Left colon (tissue), 2 donors: ENCODE data around the gene AGTRAP. TPM values are rescaled to one million over a fixed set of nuclear protein-coding genes. Genes with fewer than 3 reads are reported as not detected.
A peak's percentile ranks its signal among the peaks of the same experiment; 100 is the strongest.

Experiments
- ATAC-seq: fragments of 200-7000 bp; cut with Tn5 transposase; one replicate; pipeline ENCODE4 v1.9.1; 2020; ENCODE audit warnings: mild to moderate bottlenecking, moderate library complexity
- DNase-seq, 2 donors: peaks; one replicate each; pipeline ENCODE4 v3.0.0-alpha.2; 2020
- intact Hi-C, 2 donors: fragments of 100-400 bp; cut with DNase I in 1 of 2; cut with micrococcal nuclease in 1 of 2; formaldehyde crosslinking; loops; one replicate each; pipeline versions ENCODE4 v1.11.2 to v1.14.0; 2022; cut with DNase I, micrococcal nuclease
- total RNA-seq, 2 donors: library from RNA; stranded (reverse); fragmentation: NEBNext Ultra II Directional; extraction: Animal tissue kit (Norgen Biotek cat#: 25700); gene quantifications; one replicate each; pipeline ENCODE4 v1.2.1, GENCODE V29; 2021
- donor health status: DM: no; HTN: no; CAD: no.
- donor health status: DM: yes; HTN: yes; CAD: no.

Gene AGTRAP
- total RNA-seq, 2 donors from 2014 or later: 12.3 to 16.7 TPM

DNA sequence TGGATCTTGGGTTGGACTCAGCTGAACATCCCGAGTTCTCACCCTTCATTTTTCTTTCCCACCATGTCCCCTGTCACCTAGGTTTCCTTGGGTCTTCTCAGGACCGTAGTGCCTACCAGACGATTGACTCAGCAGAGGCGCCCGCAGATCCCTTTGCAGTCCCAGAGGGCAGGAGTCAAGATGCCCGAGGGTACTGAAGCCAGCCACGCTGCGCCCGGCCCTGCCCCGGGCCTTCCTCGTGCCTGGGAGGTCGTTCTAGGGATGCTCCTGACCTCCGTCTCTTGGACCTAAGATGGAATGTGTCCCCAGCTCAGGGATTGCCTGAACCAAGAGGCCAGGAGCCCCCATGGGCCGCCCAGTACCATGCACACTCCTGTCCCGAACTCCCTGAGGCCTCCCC, 14.1 kb downstream of the AGTRAP start:
- no peak for DNase-seq
- no peak for ATAC-seq
- intact Hi-C loops: no loop called here

DNA sequence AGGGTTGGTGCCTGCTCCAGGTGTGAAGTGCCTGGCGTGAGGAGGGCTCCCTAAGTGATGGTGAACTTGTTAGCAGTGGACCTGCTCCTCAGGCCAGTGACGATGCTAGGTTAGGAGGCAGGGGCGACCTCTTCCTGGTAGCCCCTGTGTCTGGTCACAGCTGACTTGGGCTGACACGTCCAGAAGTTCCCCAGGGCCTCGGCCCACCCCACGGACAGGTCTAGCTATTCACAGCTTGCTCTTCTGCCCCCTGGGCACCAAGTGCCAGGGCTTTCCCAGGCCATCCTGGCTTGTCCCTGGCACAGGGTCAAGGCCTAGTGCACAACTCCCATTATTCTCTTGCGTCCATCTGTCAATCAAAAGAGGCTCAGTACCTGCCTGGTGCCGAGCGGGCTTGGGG, 15.2 kb downstream of the AGTRAP start:
- ATAC-seq (no peak), DNase-seq (no peak)
- intact Hi-C loops: no loop called here

DNA sequence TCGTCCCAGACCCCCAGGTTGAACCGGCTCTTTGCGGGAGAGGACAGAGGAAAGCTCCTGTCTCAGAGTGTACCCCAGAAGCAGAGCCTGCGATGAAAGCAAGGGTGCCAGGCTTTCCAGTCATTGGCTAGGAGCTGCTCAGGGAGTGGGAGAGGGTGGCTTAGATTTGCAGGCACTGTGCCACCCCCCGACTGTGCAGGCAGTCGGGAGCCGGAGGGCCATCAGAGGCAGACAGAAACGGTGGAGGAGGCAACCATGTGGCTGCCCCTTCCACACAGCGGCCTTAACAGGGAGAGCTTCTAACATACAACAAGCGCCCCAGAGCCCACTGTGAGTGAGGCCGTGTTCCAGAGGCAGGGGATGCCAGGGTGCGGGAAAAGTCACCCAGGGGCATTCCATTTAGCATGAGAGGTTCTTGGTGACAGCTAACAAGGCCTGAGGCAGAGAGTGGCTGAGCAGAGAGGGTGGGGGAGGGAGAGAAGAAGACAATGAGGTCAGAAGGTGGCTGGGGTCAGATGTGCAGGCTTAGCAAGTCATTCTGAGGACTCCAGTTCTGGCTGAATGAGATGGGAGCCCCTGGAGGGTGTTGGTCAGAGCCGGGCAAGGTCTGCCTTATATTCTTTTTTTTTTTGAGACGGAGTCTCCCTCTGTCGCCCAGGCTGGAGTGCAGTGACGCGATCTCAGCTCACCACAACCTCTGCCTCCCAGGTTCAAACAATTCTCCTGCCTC, 16.6 kb downstream of the AGTRAP start:
- DNase-seq (no peak), ATAC-seq (no peak)
- intact Hi-C loops: no loop called here

GRCh38 chr1:11753555-11754208, 17.7 kb downstream of the AGTRAP start:
- ATAC-seq (no peak), DNase-seq (no peak)
- intact Hi-C loops: no loop called here

- intact Hi-C loops: no loop called here
- DNase-seq (no peak), ATAC-seq (no peak)
Observed at GRCh38 chr1:11757047-11757446, 21.1 kb downstream of the AGTRAP start.

DNA sequence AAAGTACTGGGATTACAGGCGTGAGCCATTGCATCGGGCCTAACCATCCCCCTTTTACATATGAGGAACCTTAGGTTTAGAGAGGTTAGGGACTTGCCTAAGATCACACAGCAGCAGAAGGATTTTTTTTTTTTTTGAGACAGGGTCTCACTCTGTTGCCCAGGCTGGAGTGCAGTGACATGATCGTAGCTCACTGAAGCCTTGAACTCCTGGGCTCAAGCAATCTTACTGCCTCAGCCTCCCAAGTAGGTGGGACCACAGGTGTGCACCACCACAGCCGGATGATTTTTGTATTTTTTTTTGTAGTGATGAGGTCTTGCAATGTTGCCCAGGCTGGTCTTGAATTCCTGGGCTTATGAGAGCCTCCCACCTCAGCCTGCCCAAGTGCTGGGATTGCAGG, 23.9 kb downstream of the AGTRAP start:
- no peak for DNase-seq
- intact Hi-C loops: no loop called here
- no peak for ATAC-seq

- no peak for ATAC-seq
- no peak for DNase-seq
- intact Hi-C loops: no loop called here
Observed at GRCh38 chr1:11761285-11761684, 25.3 kb downstream of the AGTRAP start.

DNA sequence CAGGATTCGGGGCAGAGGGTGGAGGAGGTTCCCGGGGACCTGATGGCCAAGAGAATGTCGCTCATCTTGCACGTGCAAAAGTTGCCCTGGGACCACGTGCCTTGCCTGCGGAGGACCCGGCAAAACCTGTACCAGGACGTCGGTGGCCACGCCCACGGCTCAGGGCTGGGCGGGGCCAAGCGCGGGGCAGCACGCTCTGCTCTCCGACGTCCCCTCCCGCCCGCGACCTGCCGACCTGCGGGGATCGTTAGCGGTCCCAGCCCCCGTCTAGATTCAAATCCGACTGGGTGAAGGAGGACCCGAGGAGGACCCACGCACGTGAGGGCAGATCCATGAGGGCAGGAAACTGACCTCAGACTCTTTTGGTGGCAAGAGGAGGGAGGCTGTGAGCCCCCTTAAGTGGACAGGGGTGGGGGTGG, 26.1 kb downstream of the AGTRAP start, which contains the start of gene C1orf167:
Gene C1orf167 (plus strand): TSS at position 206 of the 419 bp plus-strand sequence. CDS start 2,208 bp downstream, outside the sequence.
- DNase-seq (peak in 1 of 2 donors; percentile 26), ATAC-seq (peak; percentile 53)
- intact Hi-C loops: no loop called here

- no peak for ATAC-seq
- DNase-seq: no peak
- intact Hi-C loops: no loop called here
Observed at GRCh38 chr1:11764115-11764514, 28.2 kb downstream of the AGTRAP start.

GRCh38 chr1:11764519-11764918, 28.6 kb downstream of the AGTRAP start:
- DNase-seq (no peak), ATAC-seq (no peak)
- intact Hi-C loops: no loop called here

GRCh38 chr1:11765661-11766428, 29.9 kb downstream of the AGTRAP start:
- ATAC-seq (no peak), DNase-seq (no peak)
- intact Hi-C loops: no loop called here

GRCh38 chr1:11766429-11766776, 30.5 kb downstream of the AGTRAP start:
- intact Hi-C loops: no loop called here
- ATAC-seq (no peak), DNase-seq (no peak)

- ATAC-seq (no peak), DNase-seq (no peak)
- intact Hi-C loops: no loop called here
Observed at GRCh38 chr1:11767922-11768704, 32.2 kb downstream of the AGTRAP start.

GRCh38 chr1:11768821-11769220, 32.9 kb downstream of the AGTRAP start:
- intact Hi-C loops: no loop called here
- DNase-seq (no peak), ATAC-seq (peak; percentile 40)

DNA sequence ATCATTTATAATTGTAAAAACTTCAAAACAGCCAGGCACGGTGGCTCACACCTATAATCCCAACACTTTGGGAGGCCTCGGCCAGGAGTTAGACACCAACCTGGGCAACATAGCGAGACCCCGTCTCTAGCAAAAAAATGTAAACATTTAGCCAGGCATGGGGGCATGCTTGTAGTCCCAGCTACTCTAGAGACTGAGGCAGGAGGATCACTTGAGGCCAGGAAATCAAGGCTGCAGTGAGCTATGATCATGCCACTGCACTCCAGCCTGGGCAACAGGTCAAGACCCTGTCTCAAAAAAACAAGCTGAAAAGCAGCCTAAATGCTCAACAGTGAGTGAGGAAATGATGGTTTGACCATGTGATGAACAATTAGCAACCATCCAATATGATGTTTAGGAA, 33.3 kb downstream of the AGTRAP start:
- ATAC-seq: no peak
- DNase-seq: no peak
- intact Hi-C loops: no loop called here

DNA sequence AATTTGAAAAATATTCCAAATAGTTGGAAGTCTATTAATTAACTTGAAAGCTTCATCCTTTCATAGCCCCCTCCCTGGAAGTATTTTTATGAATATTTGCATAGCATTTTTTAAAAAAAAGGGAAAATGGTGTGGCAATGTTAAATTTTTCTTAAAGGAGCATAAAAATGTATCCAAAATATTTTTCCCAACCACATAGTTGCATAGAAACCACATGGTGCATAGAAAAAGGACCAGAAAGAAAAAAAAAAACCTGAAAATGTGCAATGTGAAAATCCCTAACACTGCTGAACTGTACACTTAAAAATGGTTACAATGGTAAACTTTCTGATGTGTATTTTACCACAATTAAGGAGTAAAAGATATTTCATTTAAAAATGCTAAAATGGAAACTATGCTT, 34.1 kb downstream of the AGTRAP start:
- ATAC-seq: no peak
- intact Hi-C loops: no loop called here
- no peak for DNase-seq

- intact Hi-C loops: no loop called here
- ATAC-seq (no peak), DNase-seq (no peak)
Observed at GRCh38 chr1:11771481-11772043, 35.6 kb downstream of the AGTRAP start.

GRCh38 chr1:11772458-11772857, 36.5 kb downstream of the AGTRAP start:
- no peak for DNase-seq
- intact Hi-C loops: no loop called here
- no peak for ATAC-seq

GRCh38 chr1:11774753-11775152, 38.8 kb downstream of the AGTRAP start:
- ATAC-seq (no peak), DNase-seq (no peak)
- intact Hi-C loops: no loop called here
